LNCaP clone FGC (cell line): Measurements from ENCODE around the gene FHIT.

Source experiments
- DNase-seq: peaks from one replicate; pipeline ENCODE4 v3.0.0-alpha.2; 2011; ENCODE audit warnings: low read depth
- H3K4me3 ChIP-seq: 2 replicates; pipeline ENCODE4 v1.5.1; 2011; ENCODE audit warnings: mild to moderate bottlenecking, low read depth, low read length, control low read depth
- TF ChIP-seq, protein P1 (sequence below): IDR thresholded peaks from 2 replicates; pipeline ENCODE4 v1.5.1; 2012; ENCODE audit warnings: mild to moderate bottlenecking; ENCODE audit not compliant: control insufficient read depth, insufficient read depth; ENCODE audit errors: extremely low read depth

The FHIT gene

DNA sequence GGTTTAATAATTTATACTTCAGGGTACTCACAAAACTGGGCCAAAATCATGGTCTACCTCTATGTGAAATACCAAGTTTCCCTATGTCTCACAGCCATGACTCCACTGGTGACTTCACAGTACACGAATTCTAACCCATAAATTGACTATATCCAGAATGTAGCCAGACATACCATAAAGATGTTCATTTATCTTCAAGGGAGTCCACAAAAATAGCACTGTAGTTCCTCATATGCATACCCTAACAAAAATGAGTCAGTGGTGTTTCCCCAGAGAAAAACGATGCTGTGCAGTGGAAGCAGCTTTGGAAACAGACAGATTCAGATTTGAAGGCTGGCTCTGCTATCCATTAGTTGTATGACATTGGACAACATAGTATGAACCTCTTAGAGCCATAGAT, 438.8 kb downstream of the FHIT start:
- H3K4me3 ChIP-seq = no peak overlapping the region
- TF ChIP-seq, protein P1, sequence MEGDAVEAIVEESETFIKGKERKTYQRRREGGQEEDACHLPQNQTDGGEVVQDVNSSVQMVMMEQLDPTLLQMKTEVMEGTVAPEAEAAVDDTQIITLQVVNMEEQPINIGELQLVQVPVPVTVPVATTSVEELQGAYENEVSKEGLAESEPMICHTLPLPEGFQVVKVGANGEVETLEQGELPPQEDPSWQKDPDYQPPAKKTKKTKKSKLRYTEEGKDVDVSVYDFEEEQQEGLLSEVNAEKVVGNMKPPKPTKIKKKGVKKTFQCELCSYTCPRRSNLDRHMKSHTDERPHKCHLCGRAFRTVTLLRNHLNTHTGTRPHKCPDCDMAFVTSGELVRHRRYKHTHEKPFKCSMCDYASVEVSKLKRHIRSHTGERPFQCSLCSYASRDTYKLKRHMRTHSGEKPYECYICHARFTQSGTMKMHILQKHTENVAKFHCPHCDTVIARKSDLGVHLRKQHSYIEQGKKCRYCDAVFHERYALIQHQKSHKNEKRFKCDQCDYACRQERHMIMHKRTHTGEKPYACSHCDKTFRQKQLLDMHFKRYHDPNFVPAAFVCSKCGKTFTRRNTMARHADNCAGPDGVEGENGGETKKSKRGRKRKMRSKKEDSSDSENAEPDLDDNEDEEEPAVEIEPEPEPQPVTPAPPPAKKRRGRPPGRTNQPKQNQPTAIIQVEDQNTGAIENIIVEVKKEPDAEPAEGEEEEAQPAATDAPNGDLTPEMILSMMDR = no peak
- DNase-seq = no peak

DNA sequence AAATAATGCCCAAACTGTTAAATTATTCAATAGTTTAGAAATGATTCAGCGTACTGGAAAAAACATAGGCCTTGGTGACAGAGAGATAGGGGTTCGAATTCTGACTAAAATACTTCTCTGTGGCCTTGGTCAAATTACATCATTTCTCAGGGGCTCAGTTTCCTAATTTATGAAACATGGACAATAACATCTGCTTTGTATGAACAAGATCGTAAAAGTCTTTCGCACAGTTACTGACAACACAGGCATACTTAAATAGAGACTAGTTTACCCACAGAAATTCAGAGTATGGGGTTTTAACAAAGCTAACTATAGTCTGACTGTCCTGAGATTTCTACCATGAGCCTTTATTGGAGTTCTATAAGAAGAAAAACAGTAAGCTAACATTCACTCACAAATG, 440.4 kb downstream of the FHIT start:
- TF ChIP-seq, protein P1 = no peak
- DNase-seq = no peak
- H3K4me3 ChIP-seq = no peak overlapping the region

DNA sequence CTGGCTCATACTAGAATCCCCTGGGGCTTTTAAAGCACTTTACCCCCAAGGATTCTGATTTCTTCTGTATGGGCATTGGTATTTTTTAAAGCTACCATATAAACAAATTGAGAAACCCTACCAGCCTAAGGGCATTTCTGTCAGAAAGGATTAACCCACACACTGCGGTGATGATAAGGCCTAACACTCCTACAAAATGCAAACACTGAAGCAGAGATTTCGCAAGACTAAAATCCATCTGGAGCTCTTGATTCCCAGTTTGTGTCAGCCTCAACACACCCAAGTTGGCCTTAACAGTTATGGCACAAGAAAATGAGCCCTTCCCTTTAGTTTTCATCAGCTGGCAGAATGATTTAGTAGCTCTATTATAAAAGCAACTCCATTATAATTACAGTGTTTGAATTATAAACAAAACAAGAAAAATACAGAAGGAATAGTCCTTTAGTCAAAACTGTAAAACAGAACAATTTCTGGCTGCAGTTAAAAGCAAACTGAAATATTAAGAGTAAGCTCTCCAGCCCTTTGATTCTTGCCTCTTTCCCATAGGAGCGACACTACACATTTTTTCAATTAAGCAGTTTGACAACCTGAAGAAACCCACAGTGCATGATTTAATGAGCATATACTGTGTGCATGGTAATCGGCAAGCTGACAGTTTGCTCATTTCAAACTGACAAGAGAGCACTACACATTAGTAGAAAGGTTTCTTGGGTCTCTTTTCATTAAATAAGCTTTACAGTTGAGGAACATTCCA, 441.2 kb downstream of the FHIT start:
- no peak for DNase-seq
- TF ChIP-seq, protein P1 = no peak
- H3K4me3 ChIP-seq = no peak overlapping the region

DNA sequence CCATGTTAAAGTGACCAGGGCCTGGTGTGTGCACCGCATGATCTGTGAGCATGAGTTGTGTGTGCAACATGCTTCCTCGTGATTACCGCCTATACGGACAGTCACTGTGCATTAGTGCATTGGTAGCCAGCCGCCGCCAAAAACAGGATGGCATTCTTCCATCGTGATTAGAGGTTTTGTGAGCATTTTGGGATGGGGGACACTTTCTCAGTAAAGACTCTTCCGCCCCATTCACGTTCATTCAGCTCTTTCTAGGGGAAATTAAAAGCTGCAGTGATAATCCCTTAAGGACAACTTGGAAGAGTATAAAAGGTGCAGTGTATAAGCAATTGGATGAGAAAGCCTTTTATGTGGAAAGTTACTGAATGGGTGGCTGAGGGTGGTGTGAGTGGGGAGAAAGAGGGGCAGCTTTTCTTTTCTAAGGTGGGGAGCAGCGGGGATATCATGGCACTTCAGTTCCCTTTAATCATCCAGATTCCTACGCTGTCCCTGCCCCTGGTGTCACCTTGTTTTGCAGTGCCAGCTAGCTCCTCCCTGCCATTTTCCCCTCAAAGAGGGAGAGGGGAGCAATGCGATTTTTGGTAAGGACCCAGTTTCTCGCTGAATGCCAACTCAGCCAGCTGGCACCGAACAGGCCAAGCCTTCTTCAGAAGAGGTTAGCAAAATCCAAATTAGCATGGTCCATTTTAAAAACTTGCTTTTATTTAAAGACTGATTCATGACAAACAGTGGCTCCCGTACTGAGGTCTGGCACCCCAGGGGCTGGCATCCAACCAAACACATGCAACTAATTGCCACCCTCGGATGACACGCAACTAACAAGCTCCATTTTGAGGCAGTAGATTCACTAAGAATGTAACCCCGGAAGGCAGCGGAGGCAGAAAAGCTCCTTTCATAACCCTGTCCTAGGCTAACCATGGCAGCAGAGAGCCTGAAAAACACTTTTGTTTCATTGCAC, 447.8 kb downstream of the FHIT start:
- TF ChIP-seq, protein P1 = no peak
- DNase-seq = no peak

DNA sequence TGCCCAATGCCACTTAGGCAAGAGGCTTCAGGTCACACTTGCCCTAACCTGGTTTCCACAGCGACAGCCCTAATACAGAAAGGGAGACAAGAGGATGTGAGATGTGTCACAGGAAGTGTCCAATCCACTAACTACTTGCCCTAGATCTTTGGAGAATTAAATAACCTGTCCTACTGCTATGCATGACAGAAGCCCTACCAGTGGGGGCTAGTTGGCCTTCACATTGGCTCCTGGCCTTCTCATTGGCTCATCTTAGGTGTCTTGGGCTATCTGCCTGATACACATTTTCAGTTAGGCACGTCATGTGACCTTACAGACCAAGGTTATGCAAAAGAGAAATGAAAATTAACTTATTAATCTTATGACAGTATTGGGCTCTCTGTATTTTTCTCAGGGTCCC, 449.9 kb downstream of the FHIT start:
- H3K4me3 ChIP-seq = no peak overlapping the region
- DNase-seq = no peak
- TF ChIP-seq, protein P1 = no peak

More for the DNA sequence above, 447.8 kb downstream of the FHIT start:
- no peak overlapping the region for H3K4me3 ChIP-seq

DNA sequence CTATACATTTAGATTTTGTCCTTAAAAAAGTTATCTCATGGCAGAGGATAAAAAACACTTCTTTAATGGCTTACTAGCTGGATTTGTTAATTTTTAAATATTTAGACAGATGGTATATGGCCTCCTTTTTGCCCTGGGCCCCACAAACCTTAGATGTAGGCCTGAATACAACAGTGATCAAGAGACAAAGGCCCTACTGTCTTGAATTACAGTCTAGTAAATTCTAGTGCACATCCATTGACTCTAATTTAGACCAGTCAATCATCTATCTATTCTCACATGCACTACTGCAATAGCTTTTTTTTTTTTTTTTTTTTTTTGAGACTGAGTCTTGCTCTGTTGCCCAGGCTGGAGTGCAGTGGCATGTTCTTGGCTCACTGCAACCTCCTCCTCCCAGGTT, 452.8 kb downstream of the FHIT start:
- H3K4me3 ChIP-seq = no peak overlapping the region
- TF ChIP-seq, protein P1 = no peak
- DNase-seq = no peak
